Measurements from ENCODE around the gene SPARCL1. TPM values are rescaled to one million over a fixed set of nuclear protein-coding genes. Genes with fewer than 3 reads are reported as not detected.
"Not testable (repeated sequence)": the region's sequence is repeated elsewhere in the genome, so short reads cannot be mapped to it uniquely, and the experiment has no call there.

SPARCL1 gene
- total and polyA plus RNA-seq, 9 of the 15 experiments (the other 6 are each of a cell fraction or from before 2014, with no cell fraction given) = 0.03 to 0.71 (median 0.05) TPM; not detected in 3

DNA sequence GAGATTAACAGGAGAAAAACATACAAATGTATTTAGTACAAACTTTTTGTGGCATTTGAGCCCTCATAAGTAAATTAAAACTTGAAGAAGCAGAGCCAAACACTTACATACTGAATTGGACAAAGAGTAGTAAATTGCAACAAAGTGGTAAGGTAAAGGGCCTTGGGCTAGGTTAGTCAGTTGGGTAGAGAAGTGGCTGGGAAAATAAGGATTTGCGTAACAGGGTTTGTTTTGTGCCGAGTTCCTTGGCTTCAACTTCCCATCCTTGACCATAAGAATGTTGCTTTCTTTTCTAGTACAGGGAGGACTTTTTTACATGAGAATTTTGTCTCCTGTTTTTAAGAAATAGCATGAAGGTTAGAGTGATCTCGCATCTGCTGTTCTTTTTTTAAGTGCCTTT is 45.8 kb upstream of the SPARCL1 start (continued):
- no peak for TF ChIP-seq IRF9 (tag; IDR thresholded peaks at IDR 0.05)
- no peak for TF ChIP-seq SIN3A (IDR thresholded peaks at IDR 0.05; ENCODE audit: borderline replicate concordance in 2 of 2, control insufficient read depth in 1 of 2, low read depth in 2 of 2, low read length in 2 of 2)

GRCh38 chr4:87574376-87574775 is 45.2 kb upstream of the SPARCL1 start:
- H4K20me1 ChIP-seq (replicated peaks; ENCODE audit: control insufficient read depth, insufficient read depth, low read length); ATAC-seq; FAIRE-seq; H3K9me3 ChIP-seq (replicated peaks; ENCODE audit: control insufficient read depth, insufficient read depth, low read depth, low read length); H3K36me3 ChIP-seq (ENCODE audit: control insufficient read depth, insufficient read depth, low read length); DNase-seq (ENCODE audit: extremely low read depth in 1 of 4, low spot score in 3 of 4); H3K4me2 ChIP-seq (ENCODE audit: insufficient read depth, low read length); CTCF ChIA-PET (ENCODE audit: low intra/inter-chr PET ratio); BruUV-seq (replicated peaks); H3K4me1 ChIP-seq (replicated peaks in 1 of 2; ENCODE audit: control insufficient read depth in 2 of 2, insufficient read depth in 2 of 2, low read length in 2 of 2); intact Hi-C loops (cut with micrococcal nuclease); H3K27ac ChIP-seq (ENCODE audit: extremely low read depth, low read depth, low read length); POLR2A ChIA-PET; H2AFZ ChIP-seq (ENCODE audit: low read depth, low read length); H3K9ac ChIP-seq (ENCODE audit: insufficient read depth in 1 of 2, low read depth in 2 of 2, low read length in 2 of 2); H3K27me3 ChIP-seq (ENCODE audit: control insufficient read depth in 2 of 2, insufficient read depth in 2 of 2, low read length in 2 of 2); in situ Hi-C loops (cut with MboI); H3K4me3 ChIP-seq; H3K9me1 ChIP-seq (ENCODE audit: control insufficient read depth, insufficient read depth, low read length); H3K79me2 ChIP-seq (ENCODE audit: control insufficient read depth, insufficient read depth, low read length): not testable (repeated sequence)
- TF ChIP-seq ZNF146 (CRISPR knock-in tag; IDR thresholded peaks at IDR 0.05; ENCODE audit: unreplicated experiment) = peak; percentile 97
- TF ChIP-seq RBM25 (IDR thresholded peaks at IDR 0.05; ENCODE audit: low read depth, low read length, severe bottlenecking) = peak; percentile 46

Measured in K562 (cell line).